ENCODE data around the gene CYCS. TPM values are rescaled to one million over a fixed set of nuclear protein-coding genes. Genes with fewer than 3 reads are reported as not detected.

The CYCS gene
- total and polyA plus RNA-seq, 2 donors (not counting 1 experiment from before 2014, with no cell fraction given): 46.7 to 51.3 TPM

- Histone ChIP-seq H3K79me2 (ENCODE audit: control insufficient read depth, insufficient read depth, low read length) (no peaks in the 10 kb centered on the region), H4K20me1 (ENCODE audit: control insufficient read depth, insufficient read depth, low read length, poor library complexity, severe bottlenecking) (no peaks in the 10 kb centered on the region), H3K9ac (ENCODE audit: low read length) (no peak overlapping the region), H3K4me3 (ENCODE audit: control extremely low read depth in 1 of 5, extremely low read depth in 1 of 5, insufficient read depth in 1 of 5, low read depth in 2 of 5, low read length in 4 of 5) (no peak overlapping the region), H3K4me2 (replicated peaks; ENCODE audit: low read depth, low read length, poor library complexity, severe bottlenecking) (no peak overlapping the region), H3K36me3 (replicated peaks in 1 of 2; ENCODE audit: control extremely low read depth in 1 of 2, control insufficient read depth in 1 of 2, extremely low read depth in 1 of 2, insufficient read depth in 2 of 2, low read length in 1 of 2) (no peaks in the 10 kb centered on the region), H3K27ac (ENCODE audit: low read length in 2 of 2) (no peak overlapping the region), H2AFZ (ENCODE audit: insufficient read depth, low read depth, low read length, poor library complexity, severe bottlenecking) (no peak overlapping the region), H3K9me3 (ENCODE audit: control extremely low read depth in 1 of 3, control insufficient read depth in 2 of 3, insufficient read depth in 1 of 3, low read length in 2 of 3) (no peaks in the 10 kb centered on the region), H3K27me3 (replicated peaks in 1 of 4; ENCODE audit: control extremely low read depth in 1 of 4, control insufficient read depth in 3 of 4, insufficient read depth in 4 of 4, low read length in 3 of 4) (peaks cover 0 to 6% (median 0%) of the 10 kb centered on the region in 4 experiments), H3K4me1 (ENCODE audit: control insufficient read depth in 2 of 2, insufficient read depth in 2 of 2, low read length in 2 of 2) (no peaks in the 10 kb centered on the region)
- DNase-seq (no peak), ATAC-seq (ENCODE audit: low read depth) (no peak)
- WGBS (ENCODE audit: insufficient coverage): 73% methylated on average over 4 of the region's 5 CpGs
- H3K4me3 Mint-ChIP-seq: no peak overlapping the region
- TF ChIP-seq EZH2 (IDR thresholded peaks at IDR 0.05; ENCODE audit: borderline replicate concordance, insufficient read depth, low read depth, low read length, poor library complexity, severe bottlenecking): no peak
- no peak for TF ChIP-seq CTCF (IDR thresholded peaks at IDR 0.05)
- intact Hi-C loops (cut with micrococcal nuclease): no loop called here
- no peak overlapping the region for H3K27ac Mint-ChIP-seq
- no peaks in the 10 kb centered on the region for H3K9me3 Mint-ChIP-seq (ENCODE audit: insufficient read depth)
- POLR2A ChIA-PET: no interaction called here
- CTCF ChIA-PET: interaction anchor here (0.6 to 5.0 kb wide), 3 partner anchors 10 to 291 kb away, joined by 3 to 26 read pairs (median 3); no protein-coding TSS in a partner anchor
- no peaks in the 10 kb centered on the region for H3K4me1 Mint-ChIP-seq
- peaks cover 13% of the 10 kb centered on the region for H3K27me3 Mint-ChIP-seq
Measured at GRCh38 chr7:25103773-25104172, 21.3 kb downstream of the CYCS start.

DNA sequence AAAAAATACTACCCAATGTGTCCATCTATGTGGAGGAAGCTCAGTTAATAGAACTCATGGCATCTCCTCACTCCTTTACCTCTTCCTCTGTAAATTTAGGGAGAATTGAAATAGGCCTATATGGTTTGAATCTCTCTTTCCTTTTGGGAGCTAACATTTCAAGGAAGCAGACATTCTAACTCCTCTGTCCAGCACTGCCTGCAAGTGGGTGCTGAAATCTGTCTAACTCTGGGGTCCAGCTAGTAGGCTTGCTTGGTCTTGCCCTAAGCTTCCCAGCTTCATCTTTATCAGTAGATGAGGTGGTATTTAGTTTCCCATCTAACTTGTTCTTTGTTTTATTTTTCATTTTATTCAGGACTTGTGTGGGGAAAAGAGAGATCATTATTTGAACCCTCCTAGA lies 23.2 kb downstream of the CYCS start:
- no peaks in the 10 kb centered on the region for H3K36me3 ChIP-seq (replicated peaks in 1 of 2; ENCODE audit: control extremely low read depth in 1 of 2, control insufficient read depth in 1 of 2, extremely low read depth in 1 of 2, insufficient read depth in 2 of 2, low read length in 1 of 2)
- H3K27ac ChIP-seq (ENCODE audit: low read length in 2 of 2): no peak overlapping the region
- H3K79me2 ChIP-seq (ENCODE audit: control insufficient read depth, insufficient read depth, low read length): no peaks in the 10 kb centered on the region
- Mint-ChIP-seq H3K9me3 (ENCODE audit: insufficient read depth) (no peaks in the 10 kb centered on the region), H3K4me3 (no peak overlapping the region), H3K27me3 (peaks cover 13% of the 10 kb centered on the region), H3K4me1 (no peaks in the 10 kb centered on the region), H3K27ac (no peak overlapping the region)
- no peak overlapping the region for H2AFZ ChIP-seq (ENCODE audit: insufficient read depth, low read depth, low read length, poor library complexity, severe bottlenecking)
- no peaks in the 10 kb centered on the region for H3K9me3 ChIP-seq (ENCODE audit: control extremely low read depth in 1 of 3, control insufficient read depth in 2 of 3, insufficient read depth in 1 of 3, low read length in 2 of 3)
- H3K4me3 ChIP-seq (ENCODE audit: control extremely low read depth in 1 of 5, extremely low read depth in 1 of 5, insufficient read depth in 1 of 5, low read depth in 2 of 5, low read length in 4 of 5): no peak overlapping the region
- CTCF ChIA-PET: interaction anchor here (1.3 to 14.4 kb wide), 8 partner anchors 8 to 290 kb away, joined by 3 to 354 read pairs (median 15); no protein-coding TSS in a partner anchor
- ATAC-seq (ENCODE audit: low read depth) (no peak), DNase-seq (no peak)
- no peak overlapping the region for H3K4me2 ChIP-seq (replicated peaks; ENCODE audit: low read depth, low read length, poor library complexity, severe bottlenecking)
- intact Hi-C loops (cut with micrococcal nuclease): no loop called here
- peaks cover 0 to 6% (median 0%) of the 10 kb centered on the region in 4 experiments for H3K27me3 ChIP-seq (replicated peaks in 1 of 4; ENCODE audit: control extremely low read depth in 1 of 4, control insufficient read depth in 3 of 4, insufficient read depth in 4 of 4, low read length in 3 of 4)
- no peaks in the 10 kb centered on the region for H4K20me1 ChIP-seq (ENCODE audit: control insufficient read depth, insufficient read depth, low read length, poor library complexity, severe bottlenecking)
- H3K9ac ChIP-seq (ENCODE audit: low read length): no peak overlapping the region
- TF ChIP-seq CTCF (IDR thresholded peaks at IDR 0.05) (no peak), EZH2 (IDR thresholded peaks at IDR 0.05; ENCODE audit: borderline replicate concordance, insufficient read depth, low read depth, low read length, poor library complexity, severe bottlenecking) (no peak)
- H3K4me1 ChIP-seq (ENCODE audit: control insufficient read depth in 2 of 2, insufficient read depth in 2 of 2, low read length in 2 of 2): no peaks in the 10 kb centered on the region
- POLR2A ChIA-PET: interaction anchor here (0.5 to 0.7 kb wide), 2 partner anchors 12 to 38 kb away, joined by 3 to 4 read pairs; no protein-coding TSS in a partner anchor
